A549 (cell line): ENCODE data around the gene OR4K13. TPM values are rescaled to one million over a fixed set of nuclear protein-coding genes. Genes with fewer than 3 reads are reported as not detected.

Experiments used
- ATAC-seq, 2 experiments: fragments of 200-7000 bp in 1 of 2; fragments of >200 bp in 1 of 2; cut with Nextera tagmentation in 1 of 2; cut with Tn5 transposase in 1 of 2; 3 replicates each; pipeline versions ENCODE4 v1.8.0 to v1.9.1; 2018 to 2020; ENCODE audit warnings: mild to moderate bottlenecking in 1 of 2, moderate library complexity in 1 of 2
- CTCF ChIA-PET: fragments of 300-600 bp; sonication (Branson Sonifier 250); formaldehyde crosslinking; extraction: SDS; loops from one replicate; lab custom pipeline; 2021; ENCODE audit warnings: antibody characterized with exemption, inconsistent platforms; lab: Yijun Ruan, JAX
- POLR2A ChIA-PET: fragments of 350-600 bp; formaldehyde crosslinking; extraction: SDS; loops from one replicate; lab custom pipeline; 2021; ENCODE audit warnings: antibody characterized with exemption, inconsistent platforms; lab: Yijun Ruan, JAX
- DNase-seq, 2 experiments: peaks; one replicate each; pipeline versions ENCODE4 v3.0.0 to v3.0.0-alpha.2; 2011 to 2016; ENCODE audit warnings: low read depth in 1 of 2, low spot score in 1 of 2
- FAIRE-seq: peaks from 2 replicates; lab custom pipeline; 2011; peaks lifted over from hg19 to GRCh38; lab: Jason Lieb, UNC
- H3K27ac ChIP-seq, 2 experiments: fragments of >200 bp; sonication (Bioruptor Twin); formaldehyde crosslinking; 3 replicates each; pipeline ENCODE4 v1.5.1; 2016 to 2017
- H3K4me1 ChIP-seq: fragments of >200 bp; sonication (Bioruptor Twin); formaldehyde crosslinking; 3 replicates; pipeline ENCODE4 v1.6.1; 2016
- H3K4me2 ChIP-seq: fragments of >200 bp; sonication (Bioruptor Twin); formaldehyde crosslinking; 3 replicates; pipeline ENCODE4 v1.6.1; 2016
- H3K4me3 ChIP-seq: fragments of >200 bp; sonication (Bioruptor Twin); formaldehyde crosslinking; 3 replicates; pipeline ENCODE4 v1.5.1; 2016
- H3K9me3 ChIP-seq: fragments of >200 bp; sonication (Bioruptor Twin); formaldehyde crosslinking; 3 replicates; pipeline ENCODE4 v1.6.1; 2016
- KDM5A ChIP-seq: fragments of 200-600 bp; sonication (generic); IDR thresholded peaks from 2 replicates; pipeline ENCODE4 v1.6.1; 2016; ENCODE audit warnings: antibody characterized with exemption, mild to moderate bottlenecking
- RCOR1 ChIP-seq: fragments of 150-350 bp; IDR thresholded peaks from 2 replicates; pipeline ENCODE4 v1.6.1; 2014; ENCODE audit warnings: antibody characterized with exemption, low read length, low read depth
- WGBS: methylation state at CpG from one replicate; pipeline ENCODE4 v1.1.6; 2017; ENCODE audit errors: missing lambda C conversion rate; 5-methylcytosine and 5-hydroxymethylcytosine counted together
- polyA plus RNA-seq, 4 experiments: library from polyadenylated mRNA; depleted of rRNA in 3 of 4; stranded (reverse); fragments of >200 nt; fragmentation: RNase III in 1 of 4; extraction: RNeasy Plus Mini Kit Qiagen cat#74134 plus additional on column Dnase treatment in 1 of 4; gene quantifications; 2 replicates in 3 of 4; 3 replicates in 1 of 4; pipeline ENCODE4 v1.2.3, GENCODE V29; 2011 to 2017

OR4K13 gene
- polyA plus RNA-seq, 2 of the 4 experiments (the other 2 are of a cell fraction), result not detected

DNA sequence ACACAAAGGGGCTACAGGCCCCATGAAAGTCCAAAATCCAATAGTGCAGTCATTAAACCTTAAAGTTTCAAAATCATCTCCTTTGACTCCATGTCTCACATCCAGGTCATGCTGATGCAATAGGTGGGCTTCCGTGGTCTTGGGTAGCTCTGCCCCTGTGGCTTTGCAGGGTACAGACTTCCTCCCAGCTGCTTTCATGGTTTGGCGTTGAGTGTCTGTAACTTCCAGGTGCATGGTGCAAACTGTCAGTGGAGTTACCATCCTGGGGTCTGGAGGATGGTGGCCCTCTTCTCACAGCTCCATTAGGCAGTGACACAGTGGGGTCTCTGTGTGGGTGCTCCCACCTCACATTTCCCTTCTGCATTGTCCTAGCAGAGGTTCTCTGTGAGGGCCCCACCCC lies 42.4 kb downstream of the OR4K13 start:
- no peaks in the 10 kb centered on the region for H3K9me3 ChIP-seq
- ATAC-seq, result no peak
- WGBS, result 13% methylated on average over 2 of the region's 2 CpGs
- no peak overlapping the region for H3K4me3 ChIP-seq
- no peak for DNase-seq
- POLR2A ChIA-PET, result no interaction called here
- no peak for FAIRE-seq
- no peak overlapping the region for H3K4me2 ChIP-seq
- no peaks in the 10 kb centered on the region for H3K4me1 ChIP-seq
- CTCF ChIA-PET, result no interaction called here
- H3K27ac ChIP-seq, result no peak overlapping the region
- TF ChIP-seq KDM5A (no peak), RCOR1 (no peak)

Other genes starting within 250 kb of the OR4K13 start
- gene OR4N2, start 232.3 kb downstream of the OR4K13 start, polyA plus RNA-seq (2011; rRNA removed), result not detected in 2 replicates
- not detected in 3 replicates for gene OR4N2, start 232.3 kb downstream of the OR4K13 start, polyA plus RNA-seq (2017; fragmentation: RNase III; extraction: RNeasy Plus Mini Kit Qiagen cat#74134 plus additional on column Dnase treatment)
- not detected in 2 replicates for gene OR4K2, start 160.9 kb downstream of the OR4K13 start, polyA plus RNA-seq (2011; rRNA removed)
- gene OR4K2, start 160.9 kb downstream of the OR4K13 start, polyA plus RNA-seq (2017; fragmentation: RNase III; extraction: RNeasy Plus Mini Kit Qiagen cat#74134 plus additional on column Dnase treatment), result not detected in 3 replicates
- not detected in 2 replicates for gene OR4K5, start 115.4 kb downstream of the OR4K13 start, polyA plus RNA-seq (2011; rRNA removed)
- gene OR4K5, start 115.4 kb downstream of the OR4K13 start, polyA plus RNA-seq (2017; fragmentation: RNase III; extraction: RNeasy Plus Mini Kit Qiagen cat#74134 plus additional on column Dnase treatment), result not detected in 3 replicates
- gene OR4K1, start 105.1 kb downstream of the OR4K13 start, polyA plus RNA-seq (2011; rRNA removed), result not detected in 2 replicates
- gene OR4K1, start 105.1 kb downstream of the OR4K13 start, polyA plus RNA-seq (2017; fragmentation: RNase III; extraction: RNeasy Plus Mini Kit Qiagen cat#74134 plus additional on column Dnase treatment), result not detected in 3 replicates
- gene OR4K15, start 60.4 kb downstream of the OR4K13 start, polyA plus RNA-seq (2011; rRNA removed), result not detected in 2 replicates
- gene OR4K15, start 60.4 kb downstream of the OR4K13 start, polyA plus RNA-seq (2017; fragmentation: RNase III; extraction: RNeasy Plus Mini Kit Qiagen cat#74134 plus additional on column Dnase treatment), result not detected in 3 replicates
- gene OR4Q2, start 33.9 kb downstream of the OR4K13 start, polyA plus RNA-seq (2011; rRNA removed), result not detected in 2 replicates
- gene OR4Q2, start 33.9 kb downstream of the OR4K13 start, polyA plus RNA-seq (2017; fragmentation: RNase III; extraction: RNeasy Plus Mini Kit Qiagen cat#74134 plus additional on column Dnase treatment), result not detected in 3 replicates
- gene OR4K14, start 16.7 kb downstream of the OR4K13 start, polyA plus RNA-seq (2011; rRNA removed), result not detected in 2 replicates
- not detected in 3 replicates for gene OR4K14, start 16.7 kb downstream of the OR4K13 start, polyA plus RNA-seq (2017; fragmentation: RNase III; extraction: RNeasy Plus Mini Kit Qiagen cat#74134 plus additional on column Dnase treatment)
- gene OR4L1, start 24.0 kb upstream of the OR4K13 start, polyA plus RNA-seq (2011; rRNA removed), result not detected in 2 replicates
- not detected in 3 replicates for gene OR4L1, start 24.0 kb upstream of the OR4K13 start, polyA plus RNA-seq (2017; fragmentation: RNase III; extraction: RNeasy Plus Mini Kit Qiagen cat#74134 plus additional on column Dnase treatment)
- gene OR4K17, start 74.7 kb upstream of the OR4K13 start, polyA plus RNA-seq (2011; rRNA removed), result not detected in 2 replicates
- not detected in 3 replicates for gene OR4K17, start 74.7 kb upstream of the OR4K13 start, polyA plus RNA-seq (2017; fragmentation: RNase III; extraction: RNeasy Plus Mini Kit Qiagen cat#74134 plus additional on column Dnase treatment)
- gene OR4N5, start 102.8 kb upstream of the OR4K13 start, polyA plus RNA-seq (2011; rRNA removed), result not detected in 2 replicates
- gene OR4N5, start 102.8 kb upstream of the OR4K13 start, polyA plus RNA-seq (2017; fragmentation: RNase III; extraction: RNeasy Plus Mini Kit Qiagen cat#74134 plus additional on column Dnase treatment), result not detected in 3 replicates
- gene OR11G2, start 154.9 kb upstream of the OR4K13 start, polyA plus RNA-seq (2011; rRNA removed), result not detected in 2 replicates
- gene OR11G2, start 154.9 kb upstream of the OR4K13 start, polyA plus RNA-seq (2017; fragmentation: RNase III; extraction: RNeasy Plus Mini Kit Qiagen cat#74134 plus additional on column Dnase treatment), result not detected in 3 replicates
- gene OR11H6, start 187.7 kb upstream of the OR4K13 start, polyA plus RNA-seq (2011; rRNA removed), result not detected in 2 replicates
- gene OR11H6, start 187.7 kb upstream of the OR4K13 start, polyA plus RNA-seq (2017; fragmentation: RNase III; extraction: RNeasy Plus Mini Kit Qiagen cat#74134 plus additional on column Dnase treatment), result not detected in 3 replicates
- gene OR11H7, start 192.9 kb upstream of the OR4K13 start, polyA plus RNA-seq (2011; rRNA removed), result not detected in 2 replicates
- gene OR11H7, start 192.9 kb upstream of the OR4K13 start, polyA plus RNA-seq (2017; fragmentation: RNase III; extraction: RNeasy Plus Mini Kit Qiagen cat#74134 plus additional on column Dnase treatment), result not detected in 3 replicates
- gene OR11H4, start 203.2 kb upstream of the OR4K13 start, polyA plus RNA-seq (2011; rRNA removed), result not detected in 2 replicates
- not detected in 3 replicates for gene OR11H4, start 203.2 kb upstream of the OR4K13 start, polyA plus RNA-seq (2017; fragmentation: RNase III; extraction: RNeasy Plus Mini Kit Qiagen cat#74134 plus additional on column Dnase treatment)